ENCODE data around the gene LAD1.

Gene LAD1

GRCh38 chr1:201399018-201399351, at the start of gene LAD1:
Gene LAD1 (minus strand): TSS chr1:201399324. CDS start chr1:201399306, 18 bp downstream.
- DNase-seq: no peak

- DNase-seq: peak; percentile 72 to 77
Observed at GRCh38 chr1:201447903-201448871, 49.1 kb upstream of the LAD1 start.

- no peak for DNase-seq
Observed at GRCh38 chr1:201445310-201445709, 46.2 kb upstream of the LAD1 start.

GRCh38 chr1:201444792-201445191, 45.7 kb upstream of the LAD1 start:
- no peak for DNase-seq

GRCh38 chr1:201443747-201444146, 44.6 kb upstream of the LAD1 start:
- DNase-seq: no peak

- DNase-seq: no peak
Observed at GRCh38 chr1:201436969-201437368, 37.8 kb upstream of the LAD1 start.

GRCh38 chr1:201436393-201436792, 37.3 kb upstream of the LAD1 start:
- DNase-seq: no peak

GRCh38 chr1:201434266-201434665, 35.1 kb upstream of the LAD1 start:
- no peak for DNase-seq

- no peak for DNase-seq
Observed at GRCh38 chr1:201433609-201434008, 34.5 kb upstream of the LAD1 start.

- DNase-seq: no peak
Observed at GRCh38 chr1:201430776-201431175, 31.7 kb upstream of the LAD1 start.

- no peak for DNase-seq
Observed at GRCh38 chr1:201429736-201430501, 30.8 kb upstream of the LAD1 start.

- DNase-seq: no peak
Observed at GRCh38 chr1:201427963-201428362, 28.8 kb upstream of the LAD1 start.

- no peak for DNase-seq
Observed at GRCh38 chr1:201426479-201427310, 27.6 kb upstream of the LAD1 start.

GRCh38 chr1:201424146-201424545, 25.0 kb upstream of the LAD1 start:
- no peak for DNase-seq

GRCh38 chr1:201423655-201424054, 24.5 kb upstream of the LAD1 start:
- DNase-seq: no peak

- DNase-seq: no peak
Observed at GRCh38 chr1:201422436-201423030, 23.4 kb upstream of the LAD1 start.

- DNase-seq: no peak
Observed at GRCh38 chr1:201422026-201422425, 22.9 kb upstream of the LAD1 start.

GRCh38 chr1:201421041-201421440, 21.9 kb upstream of the LAD1 start:
- no peak for DNase-seq

- no peak for DNase-seq
Observed at GRCh38 chr1:201420608-201421002, 21.5 kb upstream of the LAD1 start.

GRCh38 chr1:201419746-201420607, 20.9 kb upstream of the LAD1 start:
- DNase-seq: no peak

GRCh38 chr1:201419256-201419655, 20.1 kb upstream of the LAD1 start:
- no peak for DNase-seq

GRCh38 chr1:201418461-201418860, 19.3 kb upstream of the LAD1 start:
- DNase-seq: no peak

Measured in activated CD4-positive, alpha-beta T cell treated with anti-CD3 and anti-CD28 coated beads, Interleukin-2, amount 50 U/mL, for 48 hours (primary cell).